Liver (tissue), 5 donors: ENCODE results near the gene UQCRC1. TPM values are rescaled to one million over a fixed set of nuclear protein-coding genes. Genes with fewer than 3 reads are reported as not detected.

Experiments used
- polyA plus RNA-seq, 2 donors: library from polyadenylated mRNA; stranded (reverse) in 1 of 2; unstranded in 1 of 2; fragments of 200-250 nt in 1 of 2; fragments of >200 nt in 1 of 2; fragmentation: Nextera tagmentation in 1 of 2; extraction: Ambion mirVana in 1 of 2; gene quantifications; one replicate each; pipeline versions ENCODE4 v1.2.1 to v1.2.3, GENCODE V29; 2013 to 2015
- small RNA-seq: library from RNA; depleted of rRNA; stranded (forward); fragments of <200 nt; gene quantifications from one replicate; pipeline ENCODE3, GENCODE V24; 2014
- total RNA-seq, 2 donors: library from RNA; depleted of rRNA; stranded (reverse); fragments of >200 nt; gene quantifications; one replicate each; pipeline ENCODE4 v1.2.3, GENCODE V29; 2014
- donor health status: healthy.
- donor health status: healthy.
- donor health status: healthy.

The UQCRC1 gene
- total and polyA plus RNA-seq, 4 donors, result 153 to 373 (median 289) TPM

Small RNA genes lying within 50 kb of the gene (small RNA-seq; reads per million reads assigned to genes)
- not detected for gene MIR6823

Other genes starting within 250 kb of the UQCRC1 start
- gene FBXW12, start 237.4 kb downstream of the UQCRC1 start, total RNA-seq, result not detected
- not detected for gene FBXW12, start 237.4 kb downstream of the UQCRC1 start, polyA plus RNA-seq
- gene PLXNB1, start 179.6 kb downstream of the UQCRC1 start, total RNA-seq, result 100 to 1,000 TPM in 1 of 2 donors, 10 to 100 TPM in 1; 90.0 to 204 TPM
- gene PLXNB1, start 179.6 kb downstream of the UQCRC1 start, polyA plus RNA-seq, result 10 to 100 TPM; 38.1 to 55.7 TPM
- 10 to 100 TPM in 1 of 2 donors, 1 to 10 TPM in 1; 7.9 to 12.7 TPM for gene CCDC51, start 169.5 kb downstream of the UQCRC1 start, total RNA-seq
- 10 to 100 TPM in 1 of 2 donors, 1 to 10 TPM in 1; 9.2 to 13.7 TPM for gene CCDC51, start 169.5 kb downstream of the UQCRC1 start, polyA plus RNA-seq
- gene TMA7, start 169.4 kb downstream of the UQCRC1 start, total RNA-seq, result 10 to 100 TPM; 75.2 to 92.0 TPM
- gene TMA7, start 169.4 kb downstream of the UQCRC1 start, polyA plus RNA-seq, result 100 to 1,000 TPM; 134 to 241 TPM
- gene ATRIP, start 162.9 kb downstream of the UQCRC1 start, total RNA-seq, result 1 to 10 TPM; 3.3 to 4.6 TPM
- gene ATRIP, start 162.9 kb downstream of the UQCRC1 start, polyA plus RNA-seq, result 1 to 10 TPM; 1.7 to 2.5 TPM
- 10 to 100 TPM; 40.7 to 50.3 TPM for gene SHISA5, start 105.5 kb downstream of the UQCRC1 start, total RNA-seq
- gene SHISA5, start 105.5 kb downstream of the UQCRC1 start, polyA plus RNA-seq, result 100 to 1,000 TPM; 101 to 104 TPM
- gene PFKFB4, start 52.8 kb downstream of the UQCRC1 start, total RNA-seq, result 1 to 10 TPM; 2.7 to 5.3 TPM
- under 1 TPM; 0.46 to 0.78 TPM for gene PFKFB4, start 52.8 kb downstream of the UQCRC1 start, polyA plus RNA-seq
- under 1 TPM in 1 of 2 donors, not detected in 1; 0.08 TPM for gene UCN2, start 45.9 kb downstream of the UQCRC1 start, total RNA-seq
- gene UCN2, start 45.9 kb downstream of the UQCRC1 start, polyA plus RNA-seq, result not detected
- under 1 TPM; 0.37 to 0.84 TPM for gene COL7A1, start 14.3 kb downstream of the UQCRC1 start, total RNA-seq
- gene COL7A1, start 14.3 kb downstream of the UQCRC1 start, polyA plus RNA-seq, result under 1 TPM; 0.24 to 0.43 TPM
- gene TMEM89, start 12.1 kb upstream of the UQCRC1 start, total RNA-seq, result not detected
- not detected for gene TMEM89, start 12.1 kb upstream of the UQCRC1 start, polyA plus RNA-seq
- 10 to 100 TPM in 1 of 2 donors, 1 to 10 TPM in 1; 7.5 to 13.1 TPM for gene SLC26A6, start 25.8 kb upstream of the UQCRC1 start, total RNA-seq
- 1 to 10 TPM; 4.4 to 5.1 TPM for gene SLC26A6, start 25.8 kb upstream of the UQCRC1 start, polyA plus RNA-seq
- under 1 TPM; 0.33 to 0.37 TPM for gene CELSR3, start 53.2 kb upstream of the UQCRC1 start, total RNA-seq
- under 1 TPM; 0.16 to 0.18 TPM for gene CELSR3, start 53.2 kb upstream of the UQCRC1 start, polyA plus RNA-seq
- gene NCKIPSD, start 76.3 kb upstream of the UQCRC1 start, total RNA-seq, result 10 to 100 TPM in 1 of 2 donors, 1 to 10 TPM in 1; 5.9 to 12.9 TPM
- 10 to 100 TPM in 1 of 2 donors, 1 to 10 TPM in 1; 7.4 to 10.0 TPM for gene NCKIPSD, start 76.3 kb upstream of the UQCRC1 start, polyA plus RNA-seq
- 10 to 100 TPM; 23.3 to 25.4 TPM for gene IP6K2, start 107.6 kb upstream of the UQCRC1 start, total RNA-seq
- gene IP6K2, start 107.6 kb upstream of the UQCRC1 start, polyA plus RNA-seq, result 10 to 100 TPM; 21.8 to 37.6 TPM
- 10 to 100 TPM; 14.9 to 28.5 TPM for gene PRKAR2A, start 238.2 kb upstream of the UQCRC1 start, total RNA-seq
- 10 to 100 TPM; 12.1 to 12.8 TPM for gene PRKAR2A, start 238.2 kb upstream of the UQCRC1 start, polyA plus RNA-seq